K562 (cell line): ENCODE data around the gene NT5C1B. TPM values are rescaled to one million over a fixed set of nuclear protein-coding genes. Genes with fewer than 3 reads are reported as not detected.

Experiments
- ATAC-seq: fragments of 200-7000 bp; cut with Tn5 transposase; 3 replicates; pipeline ENCODE4 v1.9.1; 2020; ENCODE audit warnings: moderate library complexity
- BruUV-seq: library from RNA; stranded (reverse); fragments of 400-500 nt; replicated peaks from 2 replicates; lab custom pipeline; 2021; lab: Mats Ljungman, UMichigan
- CTCF ChIA-PET: fragments of 300-600 bp; formaldehyde crosslinking; extraction: SDS; loops from one replicate; lab custom pipeline; 2021; ENCODE audit warnings: low intra/inter-chr PET ratio; lab: Yijun Ruan, JAX
- POLR2A ChIA-PET: fragments of 300-600, 350-650 bp; sonication (Branson Sonifier 250); formaldehyde crosslinking; extraction: SDS; loops from one replicate; lab custom pipeline; 2021; ENCODE audit warnings: antibody characterized with exemption, inconsistent platforms; lab: Yijun Ruan, JAX
- DNase-seq, 4 experiments: peaks; one replicate each; pipeline versions ENCODE4 v3.0.0 to v3.0.0-alpha.2; 2011 to 2018; ENCODE audit warnings: low spot score in 3 of 4, mixed read lengths in 3 of 4; ENCODE audit errors: extremely low read depth in 1 of 4
- FAIRE-seq: peaks from 2 replicates; lab custom pipeline; 2011; peaks lifted over from hg19 to GRCh38; lab: Jason Lieb, UNC
- H2AFZ ChIP-seq: 2 replicates; pipeline ENCODE4 v1.6.0; 2011; ENCODE audit warnings: low read depth, low read length, control low read depth, inconsistent platforms
- H3K27ac ChIP-seq: fragments of 200-600 bp; 3 replicates; pipeline ENCODE4 v1.8.0; 2011; ENCODE audit warnings: low read depth, mild to moderate bottlenecking, control low read depth, inconsistent platforms, low read length, moderate library complexity, mixed read lengths; ENCODE audit errors: extremely low read depth
- H3K27me3 ChIP-seq, 2 experiments: fragments of 300-600 bp in 1 of 2; 2 replicates in 1 of 2; 3 replicates in 1 of 2; pipeline versions ENCODE4 v1.6.0 to v1.8.0; 2011; ENCODE audit warnings: inconsistent platforms in 2 of 2, low read length in 2 of 2, mild to moderate bottlenecking in 1 of 2, mixed read lengths in 1 of 2, moderate library complexity in 1 of 2; ENCODE audit not compliant: control insufficient read depth in 2 of 2, insufficient read depth in 2 of 2
- H3K36me3 ChIP-seq: fragments of 300-600 bp; 3 replicates; pipeline ENCODE4 v1.8.0; 2011; ENCODE audit warnings: mild to moderate bottlenecking, low read length, inconsistent platforms; ENCODE audit not compliant: control insufficient read depth, insufficient read depth
- H3K4me1 ChIP-seq, 2 experiments: fragments of 200-600 bp in 1 of 2; replicated peaks in 1 of 2; 2 replicates in 1 of 2; 3 replicates in 1 of 2; pipeline versions ENCODE4 v1.5.1 to v1.8.0; 2011; ENCODE audit warnings: inconsistent platforms in 2 of 2, low read length in 2 of 2, mild to moderate bottlenecking in 1 of 2, mixed read lengths in 1 of 2, moderate library complexity in 1 of 2; ENCODE audit not compliant: control insufficient read depth in 2 of 2, insufficient read depth in 2 of 2
- H3K4me2 ChIP-seq: 2 replicates; pipeline ENCODE4 v1.6.1; 2011; ENCODE audit warnings: low read length, control low read depth, inconsistent platforms, mixed read lengths; ENCODE audit not compliant: insufficient read depth
- H3K4me3 ChIP-seq: fragments of 200-600 bp; sonication (generic), shearing (Covaris generic); 2 replicates; pipeline ENCODE4 v1.5.1; 2016; ENCODE audit warnings: control low read depth, inconsistent platforms
- H3K79me2 ChIP-seq: fragments of 200-600 bp; 3 replicates; pipeline ENCODE4 v1.8.0; 2011; ENCODE audit warnings: low read length, inconsistent platforms; ENCODE audit not compliant: control insufficient read depth, insufficient read depth
- H3K9ac ChIP-seq, 2 experiments: 2 replicates each; pipeline versions ENCODE4 v1.6.0 to v1.6.1; 2011; ENCODE audit warnings: low read depth in 2 of 2, low read length in 2 of 2, control low read depth in 1 of 2, inconsistent platforms in 1 of 2, mild to moderate bottlenecking in 1 of 2, mixed read lengths in 1 of 2; ENCODE audit not compliant: insufficient read depth in 1 of 2
- H3K9me1 ChIP-seq: one replicate; pipeline ENCODE4 v1.6.0; 2011; ENCODE audit warnings: inconsistent platforms, mild to moderate bottlenecking, low read length, moderate library complexity; ENCODE audit not compliant: control insufficient read depth, insufficient read depth
- H3K9me3 ChIP-seq: replicated peaks from 2 replicates; pipeline ENCODE4 v1.5.1; 2011; ENCODE audit warnings: low read depth, low read length, inconsistent platforms; ENCODE audit not compliant: control insufficient read depth, insufficient read depth
- H4K20me1 ChIP-seq: replicated peaks from 2 replicates; pipeline ENCODE4 v1.6.1; 2011; ENCODE audit warnings: low read length, inconsistent platforms, mixed read lengths; ENCODE audit not compliant: control insufficient read depth, insufficient read depth
- CBX1 ChIP-seq: sonication (generic); IDR thresholded peaks from 2 replicates; pipeline ENCODE4 v1.6.1; 2016; ENCODE audit warnings: antibody characterized with exemption, low read depth, mild to moderate bottlenecking
- PRMT5 ChIP-seq: sonication (generic); formaldehyde crosslinking; IDR thresholded peaks from 2 replicates; pipeline ENCODE4 v1.5.0; 2020; ENCODE audit warnings: missing genetic modification reagents
- RNF219 ChIP-seq: fragments of 250-450 bp; sonication (Bioruptor Pico); IDR thresholded peaks from 2 replicates; pipeline ENCODE4 v1.5.0; 2022; ENCODE audit warnings: mild to moderate bottlenecking
- TCF7 ChIP-seq: sonication (generic); IDR thresholded peaks from 2 replicates; pipeline ENCODE4 v1.6.1; 2016; ENCODE audit warnings: antibody characterized with exemption, borderline replicate concordance
- ZKSCAN1 ChIP-seq: fragments of 150-350 bp; IDR thresholded peaks from 2 replicates; pipeline ENCODE4 v1.6.1; 2016; ENCODE audit warnings: low read depth, low read length
- WGBS: fragments of 100-300 bp; shearing (Covaris generic); methylation state at CpG from one replicate; pipeline ENCODE4 v1.1.6; 2016; ENCODE audit warnings: low coverage, mixed read lengths; ENCODE audit not compliant: insufficient coverage; ENCODE audit errors: missing lambda C conversion rate; 5-methylcytosine and 5-hydroxymethylcytosine counted together
- in situ Hi-C: fragments of 300-500 bp; cut with MboI; formaldehyde crosslinking; loops from 4 replicates; pipeline ENCODE4 v1.15.0; 2018; ENCODE audit warnings: inconsistent platforms, mixed read lengths
- intact Hi-C: fragments of 100-400 bp; cut with micrococcal nuclease; formaldehyde crosslinking; loops from 2 replicates; pipeline ENCODE4 v1.14.2; 2022
- polyA plus RNA-seq, 8 experiments: library from polyadenylated mRNA; depleted of rRNA in 4 of 8; stranded (reverse) in 5 of 8; unstranded in 3 of 8; fragments of >200 nt; fragmentation: Nextera tagmentation in 2 of 8; fragmentation: Illumina TruSeq in 1 of 8; extraction: Ambion mirVana in 2 of 8; extraction: Trizol in 1 of 8; gene quantifications; 2 replicates each; pipeline versions ENCODE4 v1.2.1 to v1.2.3, GENCODE V29; 2011 to 2014; ENCODE audit warnings: inconsistent platforms in 1 of 8, missing spikeins in 1 of 8
- total RNA-seq, 7 experiments: library from RNA; depleted of rRNA in 6 of 7; stranded (reverse); fragments of >200 nt in 6 of 7; fragmentation: Illumina TruSeq in 2 of 7; extraction: Trizol in 2 of 7; gene quantifications; 2 replicates each; pipeline versions ENCODE4 v1.2.1 to v1.2.3, GENCODE V29; 2011 to 2021; ENCODE audit warnings: low replicate concordance in 1 of 7

Gene NT5C1B
- total and polyA plus RNA-seq, 9 of the 15 experiments (the other 6 are each of a cell fraction or from before 2014, with no cell fraction given), result 0.07 TPM; not detected in 8

GRCh38 chr2:18526429-18526828 is 62.9 kb downstream of the NT5C1B start:
- Histone ChIP-seq H3K9me3 (no peaks in the 10 kb centered on the region), H2AFZ (no peak overlapping the region), H3K4me2 (no peak overlapping the region), H3K36me3 (no peaks in the 10 kb centered on the region), H3K9ac (no peak overlapping the region), H3K27ac (no peak overlapping the region), H4K20me1 (no peaks in the 10 kb centered on the region), H3K4me1 (no peaks in the 10 kb centered on the region), H3K4me3 (no peak overlapping the region), H3K27me3 (no peaks in the 10 kb centered on the region; a peak in 1 of 5 replicates), H3K79me2 (no peaks in the 10 kb centered on the region), H3K9me1 (no peaks in the 10 kb centered on the region)
- no peak for ATAC-seq
- ChIA-PET CTCF (no interaction called here), POLR2A (no interaction called here)
- DNase-seq, result no peak
- in situ Hi-C loops, result no loop called here
- no peak for FAIRE-seq
- TF ChIP-seq RNF219 (CRISPR knock-in tag) (no peak), TCF7 (no peak), ZKSCAN1 (no peak), CBX1 (no peak), PRMT5 (CRISPR knock-in tag) (no peak)
- no TSS peak for BruUV-seq
- intact Hi-C loops, result no loop called here
- 0% methylated on average over 7 of the region's 7 CpGs for WGBS
